ENCODE results near the gene DENND2D.

Gene DENND2D

DNA sequence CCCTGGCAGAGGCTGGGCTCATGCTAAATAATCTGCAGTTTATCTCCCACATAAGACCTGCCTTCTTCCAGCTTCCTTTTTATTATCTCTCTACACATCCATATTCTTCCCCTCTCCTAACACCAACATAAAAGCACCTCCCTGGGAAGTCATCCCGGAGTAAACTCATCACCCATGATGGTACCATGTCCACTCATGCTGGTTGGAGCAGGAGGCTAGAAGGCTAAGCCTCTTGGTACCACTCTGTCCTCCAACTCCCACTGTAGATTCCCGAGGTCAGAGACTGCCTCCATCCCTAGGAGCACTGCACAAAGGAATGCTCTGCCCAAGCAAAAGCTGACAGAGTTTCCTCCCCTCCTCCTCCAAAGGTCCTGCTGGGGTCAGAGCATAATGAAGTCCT is 4.2 kb downstream of the DENND2D start:
- H3K4me1 ChIP-seq = no peaks in the 10 kb centered on the region
- H3K4me3 ChIP-seq (ENCODE audit: low read depth, low read length) = no peak overlapping the region
- H3K9me3 ChIP-seq = no peaks in the 10 kb centered on the region
- no peaks in the 10 kb centered on the region for H3K27me3 ChIP-seq
- no peak for DNase-seq
- TF ChIP-seq, protein P1, sequence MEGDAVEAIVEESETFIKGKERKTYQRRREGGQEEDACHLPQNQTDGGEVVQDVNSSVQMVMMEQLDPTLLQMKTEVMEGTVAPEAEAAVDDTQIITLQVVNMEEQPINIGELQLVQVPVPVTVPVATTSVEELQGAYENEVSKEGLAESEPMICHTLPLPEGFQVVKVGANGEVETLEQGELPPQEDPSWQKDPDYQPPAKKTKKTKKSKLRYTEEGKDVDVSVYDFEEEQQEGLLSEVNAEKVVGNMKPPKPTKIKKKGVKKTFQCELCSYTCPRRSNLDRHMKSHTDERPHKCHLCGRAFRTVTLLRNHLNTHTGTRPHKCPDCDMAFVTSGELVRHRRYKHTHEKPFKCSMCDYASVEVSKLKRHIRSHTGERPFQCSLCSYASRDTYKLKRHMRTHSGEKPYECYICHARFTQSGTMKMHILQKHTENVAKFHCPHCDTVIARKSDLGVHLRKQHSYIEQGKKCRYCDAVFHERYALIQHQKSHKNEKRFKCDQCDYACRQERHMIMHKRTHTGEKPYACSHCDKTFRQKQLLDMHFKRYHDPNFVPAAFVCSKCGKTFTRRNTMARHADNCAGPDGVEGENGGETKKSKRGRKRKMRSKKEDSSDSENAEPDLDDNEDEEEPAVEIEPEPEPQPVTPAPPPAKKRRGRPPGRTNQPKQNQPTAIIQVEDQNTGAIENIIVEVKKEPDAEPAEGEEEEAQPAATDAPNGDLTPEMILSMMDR (IDR thresholded peaks at IDR 0.05; ENCODE audit: low read depth, low read length) = no peak
- no peaks in the 10 kb centered on the region for H3K36me3 ChIP-seq

DNA sequence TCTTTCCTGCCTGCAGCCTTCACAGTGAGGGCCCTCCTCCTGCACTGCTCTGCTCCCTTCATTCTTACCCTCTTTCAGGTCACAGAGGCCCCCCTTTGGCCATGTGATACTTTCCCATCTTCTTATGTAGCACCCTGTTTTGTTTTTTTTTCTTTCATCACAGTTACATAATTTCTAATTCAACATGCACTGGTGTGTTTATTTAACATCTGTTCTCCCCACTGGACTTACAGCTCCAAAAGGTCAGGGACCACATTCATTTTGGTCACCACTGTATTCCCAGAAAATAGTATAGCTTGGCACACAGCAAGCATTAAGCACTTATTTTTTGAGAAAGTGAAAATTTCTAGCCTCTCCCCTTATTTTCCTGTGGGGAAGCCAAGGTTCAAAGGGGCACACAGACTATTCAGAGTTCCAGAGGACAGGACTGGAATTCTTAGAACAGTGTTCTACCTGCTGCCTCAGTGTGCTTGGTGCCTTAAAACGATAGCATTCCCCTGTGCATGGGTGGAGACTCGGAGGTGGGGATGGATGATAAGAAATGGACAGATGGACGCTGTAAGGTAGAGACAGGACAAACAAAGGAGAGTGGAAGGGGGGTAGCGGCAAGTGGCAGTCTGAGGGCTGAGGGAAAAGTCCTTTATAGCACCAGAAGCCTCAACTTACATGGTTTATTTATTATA is 5.3 kb downstream of the DENND2D start:
- Histone ChIP-seq H3K27me3 (no peaks in the 10 kb centered on the region), H3K4me1 (no peaks in the 10 kb centered on the region), H3K9me3 (no peaks in the 10 kb centered on the region), H3K4me3 (ENCODE audit: low read depth, low read length) (no peak overlapping the region), H3K36me3 (no peaks in the 10 kb centered on the region)
- TF ChIP-seq, protein P1 (IDR thresholded peaks at IDR 0.05; ENCODE audit: low read depth, low read length) = no peak
- no peak for DNase-seq

DNA sequence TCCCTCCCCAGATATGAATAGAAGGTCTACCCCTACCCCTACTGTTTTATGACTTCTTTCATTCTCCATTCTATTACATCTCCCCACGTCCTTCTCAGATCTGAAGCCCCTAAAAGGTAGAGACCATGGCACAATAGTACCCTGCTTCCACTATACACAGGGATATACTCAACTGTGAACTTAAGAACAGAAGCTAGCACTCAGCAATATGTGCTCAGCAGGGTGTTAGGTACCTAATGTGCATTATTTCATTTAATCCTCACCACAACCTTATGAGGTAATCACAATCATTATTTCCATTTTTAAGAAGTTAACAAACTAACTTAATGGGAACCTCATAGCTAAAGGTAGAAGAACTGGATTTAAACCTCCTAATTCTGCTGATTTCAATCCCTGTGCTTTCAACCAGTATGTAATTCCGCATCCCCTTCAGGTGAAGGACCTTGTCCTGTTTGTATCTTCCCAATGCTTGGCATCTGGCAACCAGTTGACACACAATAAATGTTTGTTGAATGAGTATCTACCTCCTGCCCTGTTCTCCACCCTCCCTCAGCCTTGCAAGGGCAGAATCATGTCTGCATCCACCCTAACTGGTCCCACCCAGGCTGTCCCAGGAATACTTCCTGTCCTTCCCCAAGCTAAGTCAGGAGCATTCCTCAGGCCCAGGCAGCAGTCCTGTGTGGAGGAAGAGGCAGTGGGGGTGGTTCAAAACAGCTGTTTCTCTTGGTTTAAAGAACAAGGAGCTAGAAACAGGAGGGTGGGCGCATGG is 6.5 kb downstream of the DENND2D start:
- no peak overlapping the region for H3K4me3 ChIP-seq (ENCODE audit: low read depth, low read length)
- no peak for DNase-seq
- H3K4me1 ChIP-seq = no peaks in the 10 kb centered on the region
- H3K36me3 ChIP-seq = no peaks in the 10 kb centered on the region
- H3K27me3 ChIP-seq = no peaks in the 10 kb centered on the region
- no peaks in the 10 kb centered on the region for H3K9me3 ChIP-seq
- TF ChIP-seq, protein P1 (IDR thresholded peaks at IDR 0.05; ENCODE audit: low read depth, low read length) = no peak

DNA sequence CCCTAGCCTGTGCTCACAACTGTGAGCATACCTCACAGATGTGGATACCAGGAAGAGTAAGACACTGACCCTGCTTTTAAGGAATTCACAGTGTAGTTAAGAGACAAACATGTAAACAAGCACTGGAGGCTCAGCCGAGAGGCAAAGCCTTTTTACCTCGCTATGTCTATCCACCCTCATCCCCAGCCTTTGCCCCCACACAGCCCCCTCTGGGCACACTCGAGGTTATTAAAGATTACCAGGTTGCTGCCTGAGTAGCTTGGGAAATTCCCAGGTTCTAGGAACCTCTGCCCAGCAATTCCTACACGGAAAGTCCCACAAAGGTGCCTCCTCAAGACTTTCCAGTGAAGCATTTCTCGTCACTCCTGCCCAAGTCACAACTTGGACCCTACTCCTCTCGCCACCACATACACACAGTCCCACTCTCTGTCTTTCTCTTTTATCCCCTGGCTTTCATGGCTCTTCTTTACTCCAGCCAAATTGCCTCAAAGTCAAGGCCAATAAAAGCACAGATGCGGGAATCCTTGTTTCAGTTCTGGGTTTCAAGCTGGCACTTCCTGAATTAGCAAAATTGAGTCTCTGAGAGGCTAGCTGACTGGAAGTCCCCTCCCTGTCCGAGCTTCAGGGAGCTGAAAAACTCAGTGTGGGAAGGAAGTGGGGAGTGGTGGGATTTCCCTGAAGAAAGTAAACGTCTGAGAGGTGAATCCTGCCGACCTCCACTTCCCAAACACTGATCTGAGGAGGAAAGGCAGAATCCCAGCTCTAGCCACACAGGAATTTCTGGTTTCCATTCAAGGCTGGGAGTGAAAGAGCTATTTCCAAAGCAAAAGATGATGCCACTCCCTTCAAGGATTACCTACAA is 7.6 kb downstream of the DENND2D start:
- Histone ChIP-seq H3K4me3 (ENCODE audit: low read depth, low read length) (no peak overlapping the region), H3K9me3 (no peaks in the 10 kb centered on the region), H3K4me1 (no peaks in the 10 kb centered on the region), H3K36me3 (0 out of 2 replicates have a peak, but pooled peaks cover under 1% of the 10 kb centered on the region), H3K27me3 (no peaks in the 10 kb centered on the region)
- TF ChIP-seq, protein P1 (IDR thresholded peaks at IDR 0.05; ENCODE audit: low read depth, low read length) = no peak
- no peak for DNase-seq

DNA sequence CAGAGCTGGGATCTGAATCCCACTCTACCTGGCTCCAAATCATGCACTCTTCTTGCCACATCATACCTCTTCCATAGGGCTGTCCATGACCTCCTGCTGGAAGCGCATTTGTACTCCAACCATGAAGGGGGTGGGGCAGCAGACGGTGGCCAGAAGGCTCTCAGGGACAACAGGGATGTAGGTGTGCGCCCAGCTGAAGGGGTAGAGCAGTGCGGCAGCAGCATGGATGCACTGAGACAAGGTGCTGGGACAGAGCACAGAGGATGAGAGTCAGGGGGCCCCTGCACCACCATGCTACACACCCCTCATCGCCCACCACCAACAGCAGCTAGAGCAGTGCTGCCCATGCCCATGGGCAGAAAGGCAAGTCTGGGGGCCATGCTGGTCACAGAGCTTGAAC is 8.4 kb downstream of the DENND2D start:
- H3K9me3 ChIP-seq = no peaks in the 10 kb centered on the region
- no peaks in the 10 kb centered on the region for H3K4me1 ChIP-seq
- no peak overlapping the region for H3K4me3 ChIP-seq (ENCODE audit: low read depth, low read length)
- H3K27me3 ChIP-seq = no peaks in the 10 kb centered on the region
- 0 out of 2 replicates have a peak, but pooled peaks cover 7% of the 10 kb centered on the region for H3K36me3 ChIP-seq
- no peak for DNase-seq
- TF ChIP-seq, protein P1 (IDR thresholded peaks at IDR 0.05; ENCODE audit: low read depth, low read length) = no peak

All from BE2C (cell line).